Ovary (tissue), 3 donors: Measurements from ENCODE around the gene GCK.

Source experiments
- EP300 ChIP-seq: sonication (generic); formaldehyde crosslinking; IDR thresholded peaks from one replicate; pipeline ENCODE4 v1.6.1; 2017; ENCODE audit warnings: antibody characterized with exemption
- POLR2A ChIP-seq: fragments of 450-650 bp; IDR thresholded peaks from one replicate; pipeline ENCODE4 v1.6.1; 2017; ENCODE audit warnings: antibody characterized with exemption, mild to moderate bottlenecking, moderate library complexity
- TF ChIP-seq, protein P1 (sequence below), 3 donors: fragments of 450-650 bp in 2 of 3; fragments of 200-600 bp in 1 of 3; IDR thresholded peaks; one replicate each; pipeline versions ENCODE4 v1.5.1 to v1.8.0; 2016 to 2022; ENCODE audit warnings: antibody characterized with exemption in 3 of 3, mild to moderate bottlenecking in 1 of 3
- donor health status: DM: no; HTN: no; CAD: no.

GRCh38 chr7:44172352-44172751 is 16.9 kb downstream of the GCK start:
- TF ChIP-seq EP300 (no peak), POLR2A (no peak)
- TF ChIP-seq, protein P1, sequence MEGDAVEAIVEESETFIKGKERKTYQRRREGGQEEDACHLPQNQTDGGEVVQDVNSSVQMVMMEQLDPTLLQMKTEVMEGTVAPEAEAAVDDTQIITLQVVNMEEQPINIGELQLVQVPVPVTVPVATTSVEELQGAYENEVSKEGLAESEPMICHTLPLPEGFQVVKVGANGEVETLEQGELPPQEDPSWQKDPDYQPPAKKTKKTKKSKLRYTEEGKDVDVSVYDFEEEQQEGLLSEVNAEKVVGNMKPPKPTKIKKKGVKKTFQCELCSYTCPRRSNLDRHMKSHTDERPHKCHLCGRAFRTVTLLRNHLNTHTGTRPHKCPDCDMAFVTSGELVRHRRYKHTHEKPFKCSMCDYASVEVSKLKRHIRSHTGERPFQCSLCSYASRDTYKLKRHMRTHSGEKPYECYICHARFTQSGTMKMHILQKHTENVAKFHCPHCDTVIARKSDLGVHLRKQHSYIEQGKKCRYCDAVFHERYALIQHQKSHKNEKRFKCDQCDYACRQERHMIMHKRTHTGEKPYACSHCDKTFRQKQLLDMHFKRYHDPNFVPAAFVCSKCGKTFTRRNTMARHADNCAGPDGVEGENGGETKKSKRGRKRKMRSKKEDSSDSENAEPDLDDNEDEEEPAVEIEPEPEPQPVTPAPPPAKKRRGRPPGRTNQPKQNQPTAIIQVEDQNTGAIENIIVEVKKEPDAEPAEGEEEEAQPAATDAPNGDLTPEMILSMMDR (IDR thresholded peaks at IDR 0.05) = no peak
